HG03135 (cell line): ENCODE results near the gene MAP2K2.
A peak's percentile ranks its signal among the peaks of the same experiment; 100 is the strongest.

Experiments
- ATAC-seq: cut with Tn5 transposase; IDR thresholded peaks from one replicate; pipeline ENCODE4 v1.9.1; 2021; ENCODE audit warnings: mild to moderate bottlenecking, moderate library complexity; ENCODE audit not compliant: unreplicated experiment

MAP2K2 gene

GRCh38 chr19:4082172-4082571 is 41.8 kb downstream of the MAP2K2 start:
- ATAC-seq: no peak

GRCh38 chr19:4081441-4082129 is 42.3 kb downstream of the MAP2K2 start:
- no peak for ATAC-seq

GRCh38 chr19:4080473-4080872 is 43.4 kb downstream of the MAP2K2 start:
- ATAC-seq: no peak

GRCh38 chr19:4077800-4078684 is 45.9 kb downstream of the MAP2K2 start:
- ATAC-seq: no peak

- ATAC-seq: no peak
Measured at GRCh38 chr19:4077007-4077374, 46.9 kb downstream of the MAP2K2 start.

- ATAC-seq: no peak
Measured at GRCh38 chr19:4075373-4075772, 48.5 kb downstream of the MAP2K2 start.

GRCh38 chr19:4071610-4072009 is 52.3 kb downstream of the MAP2K2 start:
- ATAC-seq: no peak

GRCh38 chr19:4069331-4069959 is 54.5 kb downstream of the MAP2K2 start:
- no peak for ATAC-seq

GRCh38 chr19:4068047-4068966 is 55.6 kb downstream of the MAP2K2 start:
- no peak for ATAC-seq

GRCh38 chr19:4067396-4068046 is 56.4 kb downstream of the MAP2K2 start:
- no peak for ATAC-seq

GRCh38 chr19:4066682-4067395 is 57.1 kb downstream of the MAP2K2 start, which contains the start of gene ZBTB7A:
ZBTB7A (minus strand) TSS chr19:4066899; CDS start chr19:4055232, 11,667 bp downstream.
- no peak for ATAC-seq

- ATAC-seq: no peak
Measured at GRCh38 chr19:4066176-4066606, 57.7 kb downstream of the MAP2K2 start.

GRCh38 chr19:4065430-4066175 is 58.3 kb downstream of the MAP2K2 start:
- ATAC-seq: peak; percentile 67

- no peak for ATAC-seq
Measured at GRCh38 chr19:4064496-4065260, 59.2 kb downstream of the MAP2K2 start.

- no peak for ATAC-seq
Measured at GRCh38 chr19:4064149-4064495, 59.8 kb downstream of the MAP2K2 start.

GRCh38 chr19:4063369-4064148 is 60.4 kb downstream of the MAP2K2 start:
- ATAC-seq: no peak
